Activated CD4-positive, alpha-beta memory T cell treated with anti-CD3 and anti-CD28 coated beads for 36 hours (primary cell): ENCODE measurements around the gene CCSER1. TPM values are rescaled to one million over a fixed set of nuclear protein-coding genes. Genes with fewer than 3 reads are reported as not detected.

Experiments
- CTCF ChIA-PET: fragments of 350-600 bp; sonication (Branson Sonifier 250); formaldehyde crosslinking; loops from one replicate; lab custom pipeline; 2021; ENCODE audit warnings: antibody characterized with exemption, inconsistent platforms; lab: Charles Lee
- POLR2A ChIA-PET: fragments of 350-600 bp; sonication (Branson Sonifier 250); formaldehyde crosslinking; loops from one replicate; lab custom pipeline; 2021; ENCODE audit warnings: antibody characterized with exemption; lab: Charles Lee
- DNase-seq: peaks from one replicate; pipeline ENCODE4 v3.0.0-alpha.2; 2020
- H3K27ac Mint-ChIP-seq: one replicate; pipeline ENCODE4 v1.8.0; 2021; ENCODE audit warnings: mixed read lengths
- H3K27me3 Mint-ChIP-seq: one replicate; pipeline ENCODE4 v1.8.0; 2021; ENCODE audit warnings: mixed read lengths
- H3K36me3 Mint-ChIP-seq: one replicate; pipeline ENCODE4 v1.8.0; 2021; ENCODE audit warnings: mixed read lengths
- H3K4me1 Mint-ChIP-seq: one replicate; pipeline ENCODE4 v1.8.0; 2021; ENCODE audit warnings: low read depth, mixed read lengths
- H3K4me3 Mint-ChIP-seq: one replicate; pipeline ENCODE4 v1.8.0; 2021; ENCODE audit warnings: mild to moderate bottlenecking, mixed read lengths
- H3K9me3 Mint-ChIP-seq: one replicate; pipeline ENCODE4 v1.8.0; 2021; ENCODE audit warnings: mixed read lengths
- intact Hi-C: fragments of 100-400 bp; cut with micrococcal nuclease; formaldehyde crosslinking; loops from one replicate; pipeline ENCODE4 v1.15.1; 2023
- total RNA-seq, 2 experiments: library from RNA; stranded (reverse); gene quantifications; one replicate each; pipeline ENCODE4 v1.2.3, GENCODE V29; 2021

Gene CCSER1
- total RNA-seq, 2 experiments from 2014 or later, result 0.17 to 0.19 TPM

- intact Hi-C loops, result no loop called here
- no peaks in the 10 kb centered on the region for H3K36me3 Mint-ChIP-seq
- peaks cover 3% of the 10 kb centered on the region for H3K9me3 Mint-ChIP-seq
- DNase-seq, result no peak
- H3K4me3 Mint-ChIP-seq, result no peak overlapping the region
- H3K4me1 Mint-ChIP-seq, result no peaks in the 10 kb centered on the region
- H3K27ac Mint-ChIP-seq, result no peak overlapping the region
- ChIA-PET POLR2A (no interaction called here), CTCF (no interaction called here)
- H3K27me3 Mint-ChIP-seq, result no peaks in the 10 kb centered on the region
Observed at GRCh38 chr4:90495211-90495610, 368.0 kb downstream of the CCSER1 start.

- ChIA-PET CTCF (no interaction called here), POLR2A (no interaction called here)
- peaks cover 2% of the 10 kb centered on the region for H3K9me3 Mint-ChIP-seq
- H3K27me3 Mint-ChIP-seq, result no peaks in the 10 kb centered on the region
- no peak overlapping the region for H3K4me3 Mint-ChIP-seq
- no peak overlapping the region for H3K27ac Mint-ChIP-seq
- DNase-seq, result no peak
- intact Hi-C loops, result no loop called here
- H3K36me3 Mint-ChIP-seq, result no peaks in the 10 kb centered on the region
- no peaks in the 10 kb centered on the region for H3K4me1 Mint-ChIP-seq
Observed at GRCh38 chr4:90495936-90496335, 368.7 kb downstream of the CCSER1 start.

- Mint-ChIP-seq H3K27ac (no peak overlapping the region), H3K27me3 (no peaks in the 10 kb centered on the region), H3K4me1 (no peaks in the 10 kb centered on the region), H3K9me3 (peaks cover 7% of the 10 kb centered on the region), H3K36me3 (peaks cover 2% of the 10 kb centered on the region), H3K4me3 (no peak overlapping the region)
- ChIA-PET POLR2A (no interaction called here), CTCF (no interaction called here)
- intact Hi-C loops, result no loop called here
- no peak for DNase-seq
Observed at GRCh38 chr4:90498175-90498574, 371.0 kb downstream of the CCSER1 start.

GRCh38 chr4:90503677-90504076, 376.5 kb downstream of the CCSER1 start:
- no peak overlapping the region for H3K4me3 Mint-ChIP-seq
- peaks cover 22% of the 10 kb centered on the region for H3K9me3 Mint-ChIP-seq
- POLR2A ChIA-PET, result no interaction called here
- CTCF ChIA-PET, result no interaction called here
- DNase-seq, result no peak
- H3K27me3 Mint-ChIP-seq, result no peaks in the 10 kb centered on the region
- H3K36me3 Mint-ChIP-seq, result peaks cover 2% of the 10 kb centered on the region
- intact Hi-C loops, result no loop called here
- no peaks in the 10 kb centered on the region for H3K4me1 Mint-ChIP-seq
- H3K27ac Mint-ChIP-seq, result no peak overlapping the region

- ChIA-PET CTCF (no interaction called here), POLR2A (no interaction called here)
- intact Hi-C loops, result no loop called here
- Mint-ChIP-seq H3K9me3 (no peaks in the 10 kb centered on the region), H3K27me3 (no peaks in the 10 kb centered on the region), H3K4me3 (no peak overlapping the region), H3K4me1 (no peaks in the 10 kb centered on the region), H3K27ac (no peak overlapping the region), H3K36me3 (no peaks in the 10 kb centered on the region)
- no peak for DNase-seq
Observed at GRCh38 chr4:90515191-90515590, 388.0 kb downstream of the CCSER1 start.

- intact Hi-C loops, result no loop called here
- no peak for DNase-seq
- CTCF ChIA-PET, result no interaction called here
- POLR2A ChIA-PET, result no interaction called here
- Mint-ChIP-seq H3K4me3 (no peak overlapping the region), H3K9me3 (no peaks in the 10 kb centered on the region), H3K4me1 (no peaks in the 10 kb centered on the region), H3K36me3 (no peaks in the 10 kb centered on the region), H3K27me3 (no peaks in the 10 kb centered on the region), H3K27ac (no peak overlapping the region)
Observed at GRCh38 chr4:90528551-90528950, 401.4 kb downstream of the CCSER1 start.

- H3K36me3 Mint-ChIP-seq, result no peaks in the 10 kb centered on the region
- no peaks in the 10 kb centered on the region for H3K27me3 Mint-ChIP-seq
- no peaks in the 10 kb centered on the region for H3K9me3 Mint-ChIP-seq
- DNase-seq, result no peak
- intact Hi-C loops, result no loop called here
- H3K4me1 Mint-ChIP-seq, result no peaks in the 10 kb centered on the region
- CTCF ChIA-PET, result no interaction called here
- POLR2A ChIA-PET, result no interaction called here
- H3K27ac Mint-ChIP-seq, result no peak overlapping the region
- no peak overlapping the region for H3K4me3 Mint-ChIP-seq
Observed at GRCh38 chr4:90536408-90536807, 409.2 kb downstream of the CCSER1 start.

- ChIA-PET POLR2A (no interaction called here), CTCF (no interaction called here)
- H3K27me3 Mint-ChIP-seq, result no peaks in the 10 kb centered on the region
- no peaks in the 10 kb centered on the region for H3K9me3 Mint-ChIP-seq
- H3K4me1 Mint-ChIP-seq, result no peaks in the 10 kb centered on the region
- H3K27ac Mint-ChIP-seq, result no peak overlapping the region
- intact Hi-C loops, result no loop called here
- no peak overlapping the region for H3K4me3 Mint-ChIP-seq
- DNase-seq, result no peak
- H3K36me3 Mint-ChIP-seq, result no peaks in the 10 kb centered on the region
Observed at GRCh38 chr4:90537491-90537890, 410.3 kb downstream of the CCSER1 start.

- CTCF ChIA-PET, result no interaction called here
- Mint-ChIP-seq H3K36me3 (no peaks in the 10 kb centered on the region), H3K27me3 (no peaks in the 10 kb centered on the region), H3K4me1 (peaks cover 2% of the 10 kb centered on the region), H3K4me3 (no peak overlapping the region), H3K27ac (no peak overlapping the region), H3K9me3 (no peaks in the 10 kb centered on the region)
- POLR2A ChIA-PET, result no interaction called here
- no peak for DNase-seq
- intact Hi-C loops, result no loop called here
Observed at GRCh38 chr4:90540536-90540935, 413.3 kb downstream of the CCSER1 start.

- Mint-ChIP-seq H3K36me3 (no peaks in the 10 kb centered on the region), H3K27me3 (no peaks in the 10 kb centered on the region), H3K4me1 (peaks cover 10% of the 10 kb centered on the region), H3K9me3 (no peaks in the 10 kb centered on the region), H3K27ac (no peak overlapping the region), H3K4me3 (no peak overlapping the region)
- POLR2A ChIA-PET, result interaction anchor here (0.6 kb wide), 1 partner anchor 1701 kb away, joined by 5 read pairs; no protein-coding TSS in a partner anchor
- DNase-seq, result no peak
- intact Hi-C loops, result no loop called here
- CTCF ChIA-PET, result no interaction called here
Observed at GRCh38 chr4:90542216-90542615, 415.0 kb downstream of the CCSER1 start.

- POLR2A ChIA-PET, result no interaction called here
- Mint-ChIP-seq H3K36me3 (no peaks in the 10 kb centered on the region), H3K9me3 (no peaks in the 10 kb centered on the region), H3K4me3 (no peak overlapping the region), H3K27ac (no peak overlapping the region), H3K27me3 (no peaks in the 10 kb centered on the region), H3K4me1 (peaks cover 12% of the 10 kb centered on the region)
- intact Hi-C loops, result no loop called here
- CTCF ChIA-PET, result no interaction called here
- DNase-seq, result no peak
Observed at GRCh38 chr4:90543419-90544170, 416.4 kb downstream of the CCSER1 start.

- H3K4me1 Mint-ChIP-seq, result peaks cover 12% of the 10 kb centered on the region
- POLR2A ChIA-PET, result no interaction called here
Observed at GRCh38 chr4:90544532-90545045, 417.4 kb downstream of the CCSER1 start.

GRCh38 chr4:90545380-90545779, 418.2 kb downstream of the CCSER1 start:
- Mint-ChIP-seq H3K27me3 (no peaks in the 10 kb centered on the region), H3K9me3 (no peaks in the 10 kb centered on the region), H3K27ac (no peak overlapping the region), H3K36me3 (no peaks in the 10 kb centered on the region), H3K4me1 (peaks cover 12% of the 10 kb centered on the region), H3K4me3 (no peak overlapping the region)
- POLR2A ChIA-PET, result no interaction called here
- CTCF ChIA-PET, result no interaction called here
- intact Hi-C loops, result no loop called here
- DNase-seq, result no peak

More at GRCh38 chr4:90544532-90545045, 417.4 kb downstream of the CCSER1 start:
- no peak for DNase-seq
- Mint-ChIP-seq H3K4me3 (no peak overlapping the region), H3K27me3 (no peaks in the 10 kb centered on the region), H3K36me3 (no peaks in the 10 kb centered on the region), H3K9me3 (no peaks in the 10 kb centered on the region), H3K27ac (no peak overlapping the region)
- intact Hi-C loops, result no loop called here
- CTCF ChIA-PET, result no interaction called here
